ENCODE measurements around the gene KCMF1.

DNA sequence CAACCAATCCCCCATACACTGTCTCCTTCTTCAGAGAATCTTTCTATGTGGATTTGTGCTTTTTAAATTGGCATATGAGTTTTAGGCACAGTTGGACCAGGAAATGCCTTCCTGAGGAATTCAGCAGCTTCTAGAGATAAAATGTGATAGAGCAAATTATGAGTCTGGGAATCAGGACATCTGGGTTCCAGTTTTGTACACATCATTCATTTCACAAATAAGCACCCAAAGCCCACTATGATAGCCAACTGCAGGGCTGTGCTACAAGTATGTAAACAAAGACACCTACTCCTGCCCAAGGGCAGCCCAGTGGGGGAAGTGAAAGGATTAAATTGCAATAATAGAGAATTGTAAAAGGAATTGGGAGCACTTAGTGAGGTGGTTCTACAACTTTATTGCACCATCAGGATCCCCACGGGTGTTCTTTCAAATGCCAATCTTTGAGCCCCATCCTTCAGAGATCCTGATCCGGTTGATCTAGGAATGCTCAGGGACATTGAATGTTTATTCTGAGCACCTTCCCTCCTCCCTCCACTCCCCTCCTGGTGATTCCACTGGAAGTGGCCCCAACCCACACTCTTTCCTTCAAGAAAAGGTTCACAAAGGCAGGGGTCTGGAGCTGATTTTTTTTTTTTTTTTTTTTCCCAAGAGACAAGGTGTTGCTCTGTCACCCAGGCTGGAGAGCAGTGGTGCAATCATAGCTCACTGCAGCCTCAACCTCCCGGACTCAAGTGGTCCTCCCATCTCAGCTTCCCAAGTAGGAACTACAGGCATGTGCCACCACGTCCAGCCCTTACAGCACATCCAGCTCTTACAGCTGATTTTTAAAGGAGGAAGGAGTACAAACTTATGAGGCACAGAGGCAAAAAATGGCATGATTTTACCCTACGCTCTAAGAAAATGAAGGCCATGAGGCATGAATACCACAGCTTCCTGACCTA lies 11.1 kb upstream of the KCMF1 start:
- TF ChIP-seq, protein P1, sequence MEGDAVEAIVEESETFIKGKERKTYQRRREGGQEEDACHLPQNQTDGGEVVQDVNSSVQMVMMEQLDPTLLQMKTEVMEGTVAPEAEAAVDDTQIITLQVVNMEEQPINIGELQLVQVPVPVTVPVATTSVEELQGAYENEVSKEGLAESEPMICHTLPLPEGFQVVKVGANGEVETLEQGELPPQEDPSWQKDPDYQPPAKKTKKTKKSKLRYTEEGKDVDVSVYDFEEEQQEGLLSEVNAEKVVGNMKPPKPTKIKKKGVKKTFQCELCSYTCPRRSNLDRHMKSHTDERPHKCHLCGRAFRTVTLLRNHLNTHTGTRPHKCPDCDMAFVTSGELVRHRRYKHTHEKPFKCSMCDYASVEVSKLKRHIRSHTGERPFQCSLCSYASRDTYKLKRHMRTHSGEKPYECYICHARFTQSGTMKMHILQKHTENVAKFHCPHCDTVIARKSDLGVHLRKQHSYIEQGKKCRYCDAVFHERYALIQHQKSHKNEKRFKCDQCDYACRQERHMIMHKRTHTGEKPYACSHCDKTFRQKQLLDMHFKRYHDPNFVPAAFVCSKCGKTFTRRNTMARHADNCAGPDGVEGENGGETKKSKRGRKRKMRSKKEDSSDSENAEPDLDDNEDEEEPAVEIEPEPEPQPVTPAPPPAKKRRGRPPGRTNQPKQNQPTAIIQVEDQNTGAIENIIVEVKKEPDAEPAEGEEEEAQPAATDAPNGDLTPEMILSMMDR (IDR thresholded peaks at IDR 0.05), result no peak
- TF ChIP-seq POLR2A (IDR thresholded peaks at IDR 0.05), result no peak
